Measurements from ENCODE around the gene GTPBP1.

DNA sequence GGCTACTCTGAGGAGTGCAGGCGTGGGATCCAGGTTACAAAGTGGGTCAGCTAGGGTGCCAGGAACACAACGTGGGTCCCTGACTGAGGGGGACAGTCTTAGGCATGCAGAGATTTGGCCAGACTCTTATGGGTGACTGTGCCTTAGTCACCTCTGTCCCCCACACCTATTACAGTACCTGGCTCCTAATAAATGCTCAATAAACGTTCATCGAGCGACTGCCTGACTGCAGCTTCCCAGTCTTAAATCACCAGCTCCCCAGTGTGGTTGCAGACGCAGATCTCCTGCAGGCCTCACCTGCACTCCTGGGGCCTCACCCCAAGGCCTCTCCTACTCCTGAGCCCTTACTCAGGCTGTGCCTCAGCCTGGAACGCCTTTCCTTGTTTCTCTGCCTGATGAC is 53.3 kb downstream of the GTPBP1 start:
- TF ChIP-seq, protein P1, sequence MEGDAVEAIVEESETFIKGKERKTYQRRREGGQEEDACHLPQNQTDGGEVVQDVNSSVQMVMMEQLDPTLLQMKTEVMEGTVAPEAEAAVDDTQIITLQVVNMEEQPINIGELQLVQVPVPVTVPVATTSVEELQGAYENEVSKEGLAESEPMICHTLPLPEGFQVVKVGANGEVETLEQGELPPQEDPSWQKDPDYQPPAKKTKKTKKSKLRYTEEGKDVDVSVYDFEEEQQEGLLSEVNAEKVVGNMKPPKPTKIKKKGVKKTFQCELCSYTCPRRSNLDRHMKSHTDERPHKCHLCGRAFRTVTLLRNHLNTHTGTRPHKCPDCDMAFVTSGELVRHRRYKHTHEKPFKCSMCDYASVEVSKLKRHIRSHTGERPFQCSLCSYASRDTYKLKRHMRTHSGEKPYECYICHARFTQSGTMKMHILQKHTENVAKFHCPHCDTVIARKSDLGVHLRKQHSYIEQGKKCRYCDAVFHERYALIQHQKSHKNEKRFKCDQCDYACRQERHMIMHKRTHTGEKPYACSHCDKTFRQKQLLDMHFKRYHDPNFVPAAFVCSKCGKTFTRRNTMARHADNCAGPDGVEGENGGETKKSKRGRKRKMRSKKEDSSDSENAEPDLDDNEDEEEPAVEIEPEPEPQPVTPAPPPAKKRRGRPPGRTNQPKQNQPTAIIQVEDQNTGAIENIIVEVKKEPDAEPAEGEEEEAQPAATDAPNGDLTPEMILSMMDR (IDR thresholded peaks at IDR 0.05) = no peak
- TF ChIP-seq POLR2A (IDR thresholded peaks at IDR 0.05) = no peak

All from lower leg skin (tissue), 3 donors.